SH-SY5Y (cell line): Measurements from ENCODE around the gene S100A13.

Experiments
- GATA2 ChIP-seq: IDR thresholded peaks from 2 replicates; pipeline ENCODE4 v1.6.1; 2011; ENCODE audit warnings: mild to moderate bottlenecking, low read depth, low read length
- GATA3 ChIP-seq: IDR thresholded peaks from 2 replicates; pipeline ENCODE4 v1.6.1; 2011; ENCODE audit warnings: low read depth, mild to moderate bottlenecking, low read length, moderate library complexity

- no peak for TF ChIP-seq GATA2
- TF ChIP-seq GATA3, result no peak
Measured at GRCh38 chr1:153602749-153603148, 24.6 kb downstream of the S100A13 start.
